GM12878 (cell line): ENCODE data around the gene BCAS3. TPM values are rescaled to one million over a fixed set of nuclear protein-coding genes. Genes with fewer than 3 reads are reported as not detected.

Experiments used
- ATAC-seq: fragments of 200-7000 bp; cut with Tn5 transposase; 3 replicates; pipeline ENCODE4 v1.9.1; 2020; ENCODE audit warnings: mild to moderate bottlenecking, moderate library complexity
- BruUV-seq: library from RNA; stranded (reverse); fragments of 400-500 nt; replicated peaks from 2 replicates; lab custom pipeline; 2021; lab: Mats Ljungman, UMichigan
- CTCF ChIA-PET: fragments of 300-600 bp; sonication (Branson Sonifier 250); formaldehyde crosslinking; extraction: SDS; loops from one replicate; lab custom pipeline; 2021; ENCODE audit warnings: inconsistent platforms; lab: Yijun Ruan, JAX
- POLR2A ChIA-PET: fragments of 350-600 bp; formaldehyde crosslinking; extraction: SDS; loops from one replicate; lab custom pipeline; 2021; ENCODE audit warnings: inconsistent platforms; lab: Charles Lee
- RAD21 ChIA-PET: fragments of 300-600 bp; sonication (Branson Sonifier 250); formaldehyde crosslinking; loops from one replicate; lab custom pipeline; 2023; ENCODE audit warnings: antibody characterized with exemption; ENCODE audit not compliant: unreplicated experiment; lab: Charles Lee
- SMC1A ChIA-PET: fragments of 300-600 bp; sonication (Branson Sonifier 250); formaldehyde crosslinking; loops from one replicate; lab custom pipeline; 2023; ENCODE audit not compliant: unreplicated experiment, uncharacterized antibody; lab: Charles Lee
- DNase-seq: peaks from one replicate; pipeline ENCODE4 v3.0.0-alpha.2; 2011; ENCODE audit warnings: low read depth, low spot score
- FAIRE-seq: peaks from 3 replicates; lab custom pipeline; 2011; peaks lifted over from hg19 to GRCh38; lab: Jason Lieb, UNC
- H2AFZ ChIP-seq: 2 replicates; pipeline ENCODE4 v1.6.0; 2011; ENCODE audit warnings: low read depth, low read length, control low read depth; ENCODE audit not compliant: control insufficient read depth
- H3K27ac ChIP-seq: 2 replicates; pipeline ENCODE4 v1.5.1; 2011; ENCODE audit warnings: control low read depth; ENCODE audit not compliant: control insufficient read depth, insufficient read depth
- H3K27me3 ChIP-seq, 2 experiments: replicated peaks in 1 of 2; 2 replicates each; pipeline versions ENCODE4 v1.6.0 to v1.6.1; 2011; ENCODE audit warnings: low read length in 1 of 2; ENCODE audit not compliant: control insufficient read depth in 2 of 2, insufficient read depth in 2 of 2
- H3K36me3 ChIP-seq, 2 experiments: 2 replicates each; pipeline ENCODE4 v1.5.1; 2011; ENCODE audit warnings: low read length in 1 of 2; ENCODE audit not compliant: control insufficient read depth in 2 of 2, insufficient read depth in 2 of 2
- H3K4me1 ChIP-seq: 2 replicates; pipeline ENCODE4 v1.6.1; 2011; ENCODE audit warnings: mild to moderate bottlenecking, low read length, moderate library complexity, mixed read lengths; ENCODE audit not compliant: control insufficient read depth, insufficient read depth
- H3K4me2 ChIP-seq: 2 replicates; pipeline ENCODE4 v1.6.0; 2011; ENCODE audit warnings: control low read depth; ENCODE audit not compliant: control insufficient read depth, insufficient read depth
- H3K4me3 ChIP-seq: fragments of 200-600 bp; sonication (generic); 2 replicates; pipeline ENCODE4 v1.5.1; 2016
- H3K79me2 ChIP-seq: 2 replicates; pipeline ENCODE4 v1.6.0; 2011; ENCODE audit warnings: low read length; ENCODE audit not compliant: control insufficient read depth, insufficient read depth
- H3K9ac ChIP-seq: 2 replicates; pipeline ENCODE4 v1.8.0; 2011; ENCODE audit warnings: low read length, control low read depth, mixed read lengths; ENCODE audit not compliant: control insufficient read depth, insufficient read depth
- H3K9me3 ChIP-seq: replicated peaks from 3 replicates; pipeline ENCODE4 v1.5.1; 2011; ENCODE audit warnings: mild to moderate bottlenecking, low read length; ENCODE audit not compliant: control insufficient read depth, insufficient read depth
- H4K20me1 ChIP-seq: 2 replicates; pipeline ENCODE4 v1.6.0; 2011; ENCODE audit not compliant: control insufficient read depth, insufficient read depth
- CTCF ChIP-seq, 3 experiments: IDR thresholded peaks in 2 of 3; conservative IDR thresholded peaks in 1 of 3; 2 replicates each; pipeline ENCODE4 v1.5.1; 2011; ENCODE audit warnings: low read depth in 3 of 3, low read length in 3 of 3, mild to moderate bottlenecking in 3 of 3, control low read depth in 2 of 3, moderate library complexity in 2 of 3, inconsistent platforms in 1 of 3, mixed read lengths in 1 of 3; ENCODE audit not compliant: control insufficient read depth in 2 of 3, insufficient read depth in 1 of 3; ENCODE audit errors: extremely low read depth in 1 of 3
- EZH2 ChIP-seq: IDR thresholded peaks from 2 replicates; pipeline ENCODE4 v1.6.1; 2012; ENCODE audit warnings: low read depth, mild to moderate bottlenecking, control low read depth, inconsistent platforms, low read length, borderline replicate concordance; ENCODE audit not compliant: control insufficient read depth
- IKZF2 ChIP-seq, 2 experiments: fragments of 450-650 bp; IDR thresholded peaks; 2 replicates each; pipeline ENCODE4 v1.6.1; 2017; ENCODE audit warnings: mild to moderate bottlenecking in 2 of 2, moderate library complexity in 2 of 2
- JUNB ChIP-seq: IDR thresholded peaks from 2 replicates; pipeline ENCODE4 v1.6.1; 2016; ENCODE audit warnings: antibody characterized with exemption, mild to moderate bottlenecking
- NFXL1 ChIP-seq: fragments of 450-650 bp; IDR thresholded peaks from 2 replicates; pipeline ENCODE4 v1.6.1; 2017; ENCODE audit warnings: antibody characterized with exemption, mild to moderate bottlenecking, borderline replicate concordance
- NFYB ChIP-seq: IDR thresholded peaks from 2 replicates; pipeline ENCODE4 v1.6.1; 2011; ENCODE audit warnings: low read depth, mild to moderate bottlenecking, low read length, improper control_type of control experiment, moderate library complexity; ENCODE audit not compliant: insufficient read depth
- ZBTB33 ChIP-seq: fragments of 450-650 bp; IDR thresholded peaks from 2 replicates; pipeline ENCODE4 v1.6.1; 2017; ENCODE audit warnings: mild to moderate bottlenecking
- WGBS: methylation state at CpG from one replicate; pipeline ENCODE4 v1.1.6; 2016; ENCODE audit warnings: low lambda C conversion rate; ENCODE audit not compliant: insufficient replicate concordance, insufficient coverage; ENCODE audit errors: missing lambda C conversion rate; 5-methylcytosine and 5-hydroxymethylcytosine counted together
- in situ Hi-C: fragments of 300-500 bp; cut with MboI; formaldehyde crosslinking; loops from 9 replicates; pipeline ENCODE4 v1.14.3; 2018; ENCODE audit warnings: mixed read lengths
- intact Hi-C: fragments of 100-400 bp; cut with micrococcal nuclease; formaldehyde crosslinking; loops from one replicate; pipeline ENCODE4 v1.14.2; 2022; ENCODE audit not compliant: unreplicated experiment
- polyA plus RNA-seq, 11 experiments: library from polyadenylated mRNA; depleted of rRNA in 4 of 11; unstranded in 6 of 11; stranded (reverse) in 5 of 11; fragments of >200 nt; fragmentation: Nextera tagmentation in 4 of 11; fragmentation: Illumina TruSeq in 1 of 11; extraction: Ambion mirVana in 4 of 11; extraction: Trizol in 1 of 11; gene quantifications; 1 replicate in 1 of 11; 2 replicates in 10 of 11; pipeline versions ENCODE4 v1.2.1 to v1.2.3, GENCODE V29; 2011 to 2016; ENCODE audit warnings: inconsistent platforms in 2 of 11, missing spikeins in 2 of 11, low read depth in 1 of 11
- total RNA-seq, 4 experiments: library from RNA; depleted of rRNA in 3 of 4; stranded (reverse); fragments of >200 nt in 3 of 4; fragmentation: Illumina TruSeq in 1 of 4; extraction: Trizol in 1 of 4; gene quantifications; 2 replicates each; pipeline versions ENCODE4 v1.2.1 to v1.2.3, GENCODE V29; 2013 to 2021

BCAS3 gene
- total and polyA plus RNA-seq, 10 of the 15 experiments (the other 5 are each of a cell fraction or from before 2014, with no cell fraction given): 2.1 to 11.0 (median 6.6) TPM

GRCh38 chr17:61410141-61411010, 732.7 kb downstream of the BCAS3 start:
- H3K27ac ChIP-seq: no peak overlapping the region
- intact Hi-C loops: no loop called here
- no peak for FAIRE-seq
- DNase-seq: no peak
- 0 out of 2 replicates have a peak overlapping the region, but pooled peaks have one; percentile 78 for H3K4me2 ChIP-seq
- ATAC-seq: peak; percentile 49
- peaks cover 24 to 39% of the 10 kb centered on the region in 2 experiments for H3K27me3 ChIP-seq
- no peaks in the 10 kb centered on the region for H3K79me2 ChIP-seq
- in situ Hi-C loops: loop anchor here (10.0 kb wide), 1 partner anchor 694 kb away; no protein-coding TSS in a partner anchor
- H4K20me1 ChIP-seq: no peaks in the 10 kb centered on the region
- no peaks in the 10 kb centered on the region for H3K36me3 ChIP-seq
- no peak overlapping the region for H3K9ac ChIP-seq
- H3K4me3 ChIP-seq: no peak overlapping the region
- no peak overlapping the region for H2AFZ ChIP-seq
- H3K4me1 ChIP-seq: peaks cover 4% of the 10 kb centered on the region; the same call in 1 of the 2 replicates
- TF ChIP-seq IKZF2 (IDR thresholded peaks at IDR 0.05) (no peak), CTCF (IDR thresholded peaks at IDR 0.05 in 2 of 3, conservative IDR thresholded peaks at IDR 0.05 in 1 of 3; ENCODE audit: control insufficient read depth in 2 of 3, extremely low read depth in 1 of 3, insufficient read depth in 1 of 3, low read depth in 3 of 3, low read length in 3 of 3) (peak; percentile 44 to 61 (median 48)), NFYB (no peak), EZH2 (0 out of 2 replicates have a peak, but pooled peaks have one; percentile 32), ZBTB33 (peak; percentile 65; the same call in 1 of the 2 replicates), NFXL1 (peak; percentile 66; the same call in 1 of the 2 replicates), JUNB (no peak)
- RAD21 ChIA-PET: no interaction called here
- H3K9me3 ChIP-seq: peaks cover 1% of the 10 kb centered on the region; the same call in 1 of the 3 replicates
- BruUV-seq: no TSS peak
- POLR2A ChIA-PET: no interaction called here
- WGBS: 10% methylated on average over 48 of the region's 48 CpGs
- SMC1A ChIA-PET: no interaction called here
- CTCF ChIA-PET: no interaction called here
